Stimulated activated CD4-positive, alpha-beta T cell treated with anti-CD3 and anti-CD28 coated beads, TNF-alpha, amount 100 ng/mL, for 24 hours (primary cell): Measurements from ENCODE around the gene EPHX1.
A peak's percentile ranks its signal among the peaks of the same experiment; 100 is the strongest.

Experiments
- DNase-seq, 3 experiments: peaks; one replicate each; pipeline ENCODE4 v3.0.0-alpha.2; 2020; ENCODE audit warnings: low read depth in 3 of 3

Gene EPHX1

GRCh38 chr1:225860876-225861441 lies 51.0 kb downstream of the EPHX1 start:
- DNase-seq, result no peak

- DNase-seq, result no peak
Observed at GRCh38 chr1:225861834-225862580, 52.1 kb downstream of the EPHX1 start.

DNA sequence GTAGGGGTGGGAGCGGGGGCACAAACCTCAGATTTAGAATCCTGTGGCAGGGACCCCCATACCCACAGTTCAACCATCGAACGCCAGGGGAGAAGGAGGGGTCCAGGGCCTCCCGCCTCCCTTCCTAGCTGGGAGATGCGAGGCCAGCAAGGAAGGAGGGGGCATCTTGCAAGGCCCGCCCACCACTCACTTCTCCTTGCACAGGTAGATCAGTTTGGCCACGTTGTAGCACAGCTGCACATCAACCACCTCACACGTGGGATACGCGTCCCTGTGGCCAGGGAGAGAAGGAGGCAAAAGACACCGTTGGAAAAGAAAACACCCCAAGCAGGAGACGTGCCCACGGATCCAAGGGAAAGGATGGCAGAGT lies 52.6 kb downstream of the EPHX1 start:
- DNase-seq, result no peak

DNA sequence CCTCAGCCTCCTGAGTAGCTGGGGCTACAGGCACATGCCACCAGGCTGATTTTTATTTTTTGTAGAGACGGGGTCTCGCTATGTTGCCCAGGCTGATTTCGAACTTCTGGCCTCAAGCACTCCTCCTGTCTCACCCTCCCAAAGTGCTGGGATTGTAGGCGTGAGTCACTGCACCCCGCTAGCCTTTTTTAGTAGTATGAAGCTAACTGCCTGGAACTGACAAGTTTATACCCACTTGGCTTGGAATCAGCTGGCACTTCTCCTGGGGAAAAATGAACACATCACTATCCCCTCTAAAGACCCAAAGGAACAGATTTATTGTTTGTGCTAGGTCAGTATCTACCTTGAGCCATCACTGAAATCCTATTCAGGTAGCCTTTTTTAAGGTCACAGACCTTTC lies 53.2 kb downstream of the EPHX1 start:
- no peak for DNase-seq

DNA sequence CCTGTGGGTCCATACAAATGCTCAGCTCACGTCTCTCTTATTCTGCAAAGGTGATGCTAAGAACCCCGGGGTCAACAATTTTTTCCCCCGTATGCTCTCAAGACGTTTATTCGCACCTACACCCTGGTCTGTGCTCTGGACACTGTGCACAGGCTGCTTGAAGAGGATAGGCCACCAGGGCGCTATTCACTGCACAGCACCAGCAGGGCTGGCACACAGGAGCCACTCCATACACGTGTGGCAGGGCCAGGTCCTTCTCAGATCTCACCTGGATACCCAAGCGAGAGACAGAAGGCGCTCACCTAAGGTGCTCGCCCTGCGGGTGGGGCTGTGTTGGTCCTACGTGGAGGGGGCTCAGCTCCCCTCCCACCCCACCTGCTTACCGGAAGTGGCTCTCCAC lies 55.6 kb downstream of the EPHX1 start:
- DNase-seq, result no peak

DNA sequence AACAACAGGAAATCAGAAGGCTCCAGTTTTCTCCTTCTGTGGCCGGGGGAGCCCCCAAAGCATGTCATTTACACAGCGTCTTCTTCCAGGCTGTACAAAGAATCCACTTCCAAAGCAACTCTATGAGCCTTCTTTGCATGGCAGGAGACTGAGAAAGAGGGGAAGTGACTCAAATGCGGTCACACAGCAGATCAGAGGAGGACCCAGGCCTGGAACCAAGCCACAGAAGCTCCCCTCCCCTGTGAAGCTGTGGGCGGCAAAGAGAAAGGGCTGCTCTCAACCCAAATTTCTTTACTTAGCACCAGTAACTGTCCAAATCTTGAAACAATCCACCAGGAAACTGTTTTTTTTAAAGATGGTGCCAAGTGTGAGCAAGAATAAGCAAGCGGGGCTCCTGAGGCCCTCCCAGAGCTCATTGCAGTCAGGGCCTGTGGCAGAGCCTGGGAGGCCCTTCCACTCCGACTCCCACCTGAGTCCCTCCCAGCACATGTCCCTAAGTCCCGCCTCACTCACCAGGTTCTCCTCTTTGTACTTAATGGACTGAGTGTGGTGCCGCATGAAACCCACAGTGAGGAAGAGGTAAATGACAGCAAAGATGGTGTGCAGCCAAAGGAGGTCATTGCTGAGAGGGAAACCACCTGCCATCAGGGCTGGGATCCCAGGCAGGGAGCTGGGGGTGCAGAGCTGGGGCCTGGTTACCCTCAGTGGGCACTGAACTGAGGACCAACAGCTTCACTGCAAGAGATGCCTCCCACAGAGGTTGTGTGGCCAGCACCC lies 56.3 kb downstream of the EPHX1 start:
- peak; percentile 53 to 71 (median 65) for DNase-seq

DNA sequence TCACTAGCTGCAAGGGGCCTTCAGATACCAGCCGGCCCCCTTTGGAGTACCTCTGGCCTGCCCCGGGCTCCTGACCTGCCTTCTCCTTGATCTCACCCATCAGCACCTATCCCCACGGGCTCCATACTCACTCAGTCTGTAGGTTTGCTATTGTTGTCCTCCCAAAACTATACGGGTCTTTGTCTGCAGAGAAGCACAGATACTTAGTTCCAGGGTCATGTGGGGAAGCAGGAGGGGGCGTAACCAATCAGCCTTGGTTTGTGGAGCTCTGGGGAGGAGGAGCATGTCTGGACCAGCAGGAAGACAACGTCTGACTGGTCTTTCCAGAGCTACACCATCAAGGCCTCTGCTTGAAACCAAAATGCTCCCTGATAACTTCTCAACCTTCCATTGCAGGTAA lies 57.1 kb downstream of the EPHX1 start:
- DNase-seq, result no peak

- DNase-seq, result no peak
Observed at GRCh38 chr1:225868631-225869330, 58.9 kb downstream of the EPHX1 start.

GRCh38 chr1:225870911-225871310 lies 61.0 kb downstream of the EPHX1 start:
- no peak for DNase-seq

GRCh38 chr1:225871359-225872074 lies 61.6 kb downstream of the EPHX1 start:
- no peak for DNase-seq

GRCh38 chr1:225872075-225872430 lies 62.1 kb downstream of the EPHX1 start:
- DNase-seq, result no peak

DNA sequence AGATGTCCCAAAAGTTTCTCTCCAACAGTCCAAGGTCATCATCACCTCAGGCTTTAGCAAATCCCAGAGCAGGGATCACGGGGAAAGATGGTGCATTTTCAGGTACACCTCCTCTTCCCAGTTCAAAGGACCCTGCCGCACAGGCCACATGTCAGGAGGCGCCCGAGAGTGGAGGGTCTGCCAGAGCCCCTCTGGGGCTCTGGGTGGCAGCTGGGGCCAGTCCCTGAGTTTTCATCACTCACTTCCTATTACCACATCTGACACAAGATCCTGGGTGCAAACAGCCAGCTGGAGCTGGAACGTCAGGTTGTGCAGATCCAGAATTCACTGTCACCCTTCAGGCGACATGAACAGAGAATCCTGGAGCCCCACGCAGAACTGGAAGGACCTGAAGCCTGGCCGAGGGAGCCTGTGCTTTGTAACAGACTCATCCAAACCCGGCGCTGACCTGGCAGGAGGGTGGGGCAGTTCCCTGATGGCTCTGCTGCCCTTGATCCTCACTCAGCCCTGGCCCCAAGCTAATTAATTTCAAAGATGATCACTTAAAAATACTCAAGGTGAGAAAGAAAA lies 63.4 kb downstream of the EPHX1 start:
- no peak for DNase-seq

DNA sequence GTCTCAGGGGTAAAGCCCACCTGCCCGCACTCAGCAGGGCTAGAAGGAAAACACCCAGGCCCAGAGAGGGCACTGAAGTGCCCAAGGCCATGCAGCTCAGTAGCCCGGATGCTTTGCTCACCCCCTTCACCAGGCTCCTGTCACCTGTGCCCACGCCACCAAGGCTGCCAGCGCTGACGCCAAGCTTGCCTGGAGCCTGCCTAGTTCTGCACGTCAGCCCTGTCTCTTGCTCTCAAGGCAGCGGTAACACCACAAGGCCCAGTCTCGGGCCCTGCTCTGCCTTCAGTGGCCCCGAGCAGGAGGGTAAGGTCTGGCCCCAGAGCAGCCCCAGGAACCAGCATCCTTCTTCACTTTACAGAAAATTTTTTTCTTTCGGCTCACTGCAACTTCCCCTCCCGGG lies 64.5 kb downstream of the EPHX1 start:
- DNase-seq, result no peak

GRCh38 chr1:225875044-225875815 lies 65.3 kb downstream of the EPHX1 start:
- no peak for DNase-seq

DNA sequence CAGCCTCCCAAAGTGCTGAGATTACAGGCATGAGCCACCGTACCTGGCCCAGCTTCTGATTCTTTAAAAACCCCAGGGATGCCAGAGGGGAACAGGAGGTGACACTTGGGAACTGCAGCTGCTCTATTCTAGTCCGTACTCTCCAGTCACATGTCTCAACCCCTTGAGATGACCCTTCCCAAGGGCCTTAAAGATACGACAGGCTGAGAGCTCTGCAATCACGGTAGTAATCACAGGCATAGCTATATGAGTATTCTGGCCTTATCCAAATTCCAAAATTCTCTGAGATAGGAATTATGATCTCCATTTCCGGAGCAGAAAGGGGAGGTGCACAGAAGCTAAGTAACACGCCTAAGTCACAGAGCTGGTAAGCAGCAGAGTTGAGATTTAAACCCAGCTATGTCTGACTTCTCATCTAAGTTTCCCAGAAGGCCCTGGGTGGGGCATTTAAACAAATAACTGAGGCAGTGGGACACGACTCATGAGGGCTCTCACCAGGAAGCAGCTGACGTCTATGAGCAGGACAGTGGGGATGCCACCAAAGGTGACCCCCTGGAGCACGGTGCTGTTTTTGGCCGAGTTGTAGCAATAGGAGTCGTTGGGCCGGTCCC lies 67.1 kb downstream of the EPHX1 start:
- no peak for DNase-seq

- no peak for DNase-seq
Observed at GRCh38 chr1:225877580-225877979, 67.7 kb downstream of the EPHX1 start.

DNA sequence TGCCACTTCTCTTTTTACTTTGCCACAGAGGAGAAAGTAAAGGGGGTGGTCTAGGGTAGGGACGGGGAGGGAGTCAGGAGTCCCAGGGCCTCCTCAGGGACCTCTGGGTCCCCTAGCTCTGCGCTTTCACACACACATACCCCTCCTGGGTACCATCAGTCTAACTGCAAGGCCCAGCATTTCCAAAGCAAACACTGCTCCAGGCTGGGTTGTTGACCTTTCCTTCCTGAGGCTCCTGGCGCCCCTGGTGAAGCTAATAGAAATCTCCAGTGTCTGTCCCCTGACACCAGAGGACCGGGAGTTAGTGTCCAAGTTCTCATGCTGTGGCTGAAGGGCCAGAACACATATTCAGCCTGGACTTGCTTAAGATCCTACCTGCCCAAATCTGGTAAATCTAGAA lies 68.4 kb downstream of the EPHX1 start:
- no peak for DNase-seq

- no peak for DNase-seq
Observed at GRCh38 chr1:225879521-225880221, 69.7 kb downstream of the EPHX1 start.

- no peak for DNase-seq
Observed at GRCh38 chr1:225880222-225880588, 70.3 kb downstream of the EPHX1 start.

DNA sequence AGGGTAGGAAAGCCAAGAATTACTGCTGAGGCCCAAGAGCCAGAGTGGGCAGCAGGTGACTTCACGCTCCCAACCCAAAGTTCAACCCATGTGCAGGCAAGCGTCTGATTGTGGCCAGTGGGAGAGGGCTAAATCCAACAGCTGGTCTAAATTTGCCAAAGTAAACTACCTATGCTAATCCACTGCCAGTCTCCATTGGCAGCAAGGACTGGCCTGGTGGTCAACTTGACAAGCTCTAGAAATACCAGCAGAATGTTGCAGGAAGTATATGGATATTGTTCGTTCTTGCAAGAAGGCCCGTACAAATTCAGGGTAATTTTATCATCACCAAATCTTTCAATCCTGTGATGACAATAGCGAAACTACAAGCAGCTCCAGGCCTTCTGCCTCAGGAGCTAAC lies 70.7 kb downstream of the EPHX1 start:
- no peak for DNase-seq
